Measurements from ENCODE around the gene RTN4. TPM values are rescaled to one million over a fixed set of nuclear protein-coding genes. Genes with fewer than 3 reads are reported as not detected.

RTN4 gene
- total RNA-seq, 4 donors from 2014 or later: 183 to 259 (median 244) TPM

DNA sequence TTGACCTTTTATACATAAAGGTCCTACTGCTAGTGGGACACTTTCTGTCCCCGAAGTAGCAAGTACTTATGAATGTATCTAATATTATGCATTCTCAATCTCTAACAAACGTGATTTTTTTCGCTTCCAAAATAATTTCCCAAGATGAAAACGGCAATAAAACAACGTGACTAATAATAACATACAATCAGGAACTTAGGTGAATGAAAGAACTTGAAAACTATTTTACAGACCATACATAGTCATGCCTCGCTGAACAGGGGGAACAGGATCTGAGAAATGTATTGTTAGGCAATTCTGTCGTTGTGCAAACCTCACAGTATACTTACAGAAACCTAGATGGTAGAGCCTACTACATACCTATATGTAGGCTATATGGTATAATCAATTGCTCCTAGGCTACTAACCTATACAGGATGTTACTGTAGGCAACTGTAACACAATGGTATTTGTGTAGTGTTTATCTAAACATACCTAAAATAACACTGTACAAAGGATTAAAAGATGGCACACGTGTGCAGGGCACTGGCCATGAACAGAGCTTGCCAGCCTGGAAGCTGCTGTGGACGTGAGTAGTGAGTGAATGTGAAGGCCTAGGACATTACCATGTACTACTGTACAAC lies 2.5 kb downstream of the RTN4 start:
- TF ChIP-seq, protein P1, sequence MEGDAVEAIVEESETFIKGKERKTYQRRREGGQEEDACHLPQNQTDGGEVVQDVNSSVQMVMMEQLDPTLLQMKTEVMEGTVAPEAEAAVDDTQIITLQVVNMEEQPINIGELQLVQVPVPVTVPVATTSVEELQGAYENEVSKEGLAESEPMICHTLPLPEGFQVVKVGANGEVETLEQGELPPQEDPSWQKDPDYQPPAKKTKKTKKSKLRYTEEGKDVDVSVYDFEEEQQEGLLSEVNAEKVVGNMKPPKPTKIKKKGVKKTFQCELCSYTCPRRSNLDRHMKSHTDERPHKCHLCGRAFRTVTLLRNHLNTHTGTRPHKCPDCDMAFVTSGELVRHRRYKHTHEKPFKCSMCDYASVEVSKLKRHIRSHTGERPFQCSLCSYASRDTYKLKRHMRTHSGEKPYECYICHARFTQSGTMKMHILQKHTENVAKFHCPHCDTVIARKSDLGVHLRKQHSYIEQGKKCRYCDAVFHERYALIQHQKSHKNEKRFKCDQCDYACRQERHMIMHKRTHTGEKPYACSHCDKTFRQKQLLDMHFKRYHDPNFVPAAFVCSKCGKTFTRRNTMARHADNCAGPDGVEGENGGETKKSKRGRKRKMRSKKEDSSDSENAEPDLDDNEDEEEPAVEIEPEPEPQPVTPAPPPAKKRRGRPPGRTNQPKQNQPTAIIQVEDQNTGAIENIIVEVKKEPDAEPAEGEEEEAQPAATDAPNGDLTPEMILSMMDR (IDR thresholded peaks at IDR 0.05 in 4 of 5, conservative IDR thresholded peaks at IDR 0.05 in 1 of 5): no peak
- no peak for TF ChIP-seq POLR2A (IDR thresholded peaks at IDR 0.05)
- Histone ChIP-seq H3K27me3 (peaks cover 0 to 10% (median 0%) of the 10 kb centered on the region in 3 donors), H3K4me3 (peak overlapping the region; percentile 75 to 92 (median 87)), H3K27ac (peak overlapping the region; percentile 94 to 98 (median 96)), H3K9me3 (no peaks in the 10 kb centered on the region), H3K4me1 (peaks cover 14 to 21% of the 10 kb centered on the region in 2 donors), H3K36me3 (no peaks in the 10 kb centered on the region)
- no peak for DNase-seq
- no peak for ATAC-seq
- intact Hi-C loops (cut with DNase I; ENCODE audit: low total_unique reads) (loop anchor here (2.0 to 10.0 kb wide), 4 partner anchors 80 to 185 kb away; partner anchors contain the start of genes CLHC1 and RPS27A), in situ Hi-C loops (cut with MboI; ENCODE audit: low sequenced_read_pairs in 4 of 4) (loop anchor here in 2 of 4 donors (10.0 to 25.0 kb wide), 4 partner anchors 117 to 935 kb away; partner anchors contain the start of genes ACYP2 (in 1 of the 2), CCDC88A (in 1 of the 2) and EML6 (in 1 of the 2))

- DNase-seq (no peak), ATAC-seq (no peak)
- H3K27me3 ChIP-seq: peaks cover 0 to 10% (median 0%) of the 10 kb centered on the region in 3 donors
- no peaks in the 10 kb centered on the region for H3K9me3 ChIP-seq
- TF ChIP-seq POLR2A (IDR thresholded peaks at IDR 0.05): no peak
- TF ChIP-seq, protein P1 (IDR thresholded peaks at IDR 0.05 in 4 of 5, conservative IDR thresholded peaks at IDR 0.05 in 1 of 5): no peak
- H3K36me3 ChIP-seq: no peaks in the 10 kb centered on the region
- no peak overlapping the region for H3K27ac ChIP-seq
- in situ Hi-C loops (cut with MboI; ENCODE audit: low sequenced_read_pairs in 4 of 4): loop anchor here in 2 of 4 donors (10.0 to 25.0 kb wide), 4 partner anchors 119 to 933 kb away; partner anchors contain the start of genes ACYP2 (in 1 of the 2), CCDC88A (in 1 of the 2) and EML6 (in 1 of the 2)
- H3K4me3 ChIP-seq: no peak overlapping the region
- intact Hi-C loops (cut with DNase I; ENCODE audit: low total_unique reads): loop anchor here (5.0 to 10.0 kb wide), 3 partner anchors 78 to 187 kb away; partner anchors contain the start of genes CLHC1 and RPS27A
- H3K4me1 ChIP-seq: peaks cover 6 to 8% of the 10 kb centered on the region in 2 donors
Measured at GRCh38 chr2:55045780-55046179, 4.5 kb downstream of the RTN4 start.

- ATAC-seq: no peak
- no peaks in the 10 kb centered on the region for H3K36me3 ChIP-seq
- no peak overlapping the region for H3K27ac ChIP-seq
- H3K27me3 ChIP-seq: peaks cover 0 to 6% (median 0%) of the 10 kb centered on the region in 3 donors
- in situ Hi-C loops (cut with MboI; ENCODE audit: low sequenced_read_pairs in 4 of 4): loop anchor here in 2 of 4 donors (10.0 to 25.0 kb wide), 4 partner anchors 121 to 932 kb away; partner anchors contain the start of genes ACYP2 (in 1 of the 2), CCDC88A (in 1 of the 2) and EML6 (in 1 of the 2)
- TF ChIP-seq, protein P1 (IDR thresholded peaks at IDR 0.05 in 4 of 5, conservative IDR thresholded peaks at IDR 0.05 in 1 of 5): no peak
- no peak for TF ChIP-seq POLR2A (IDR thresholded peaks at IDR 0.05)
- no peak overlapping the region for H3K4me3 ChIP-seq
- intact Hi-C loops (cut with DNase I; ENCODE audit: low total_unique reads): loop anchor here (10.0 kb wide), 1 partner anchor 139 kb away; no protein-coding TSS in a partner anchor
- peaks cover 6 to 8% of the 10 kb centered on the region in 2 donors for H3K4me1 ChIP-seq
- no peaks in the 10 kb centered on the region for H3K9me3 ChIP-seq
- DNase-seq: no peak
Measured at GRCh38 chr2:55043841-55044240, 6.4 kb downstream of the RTN4 start.

GRCh38 chr2:55038428-55038827 lies 11.8 kb downstream of the RTN4 start:
- no peak overlapping the region for H3K4me3 ChIP-seq
- intact Hi-C loops (cut with DNase I; ENCODE audit: low total_unique reads) (no loop called here), in situ Hi-C loops (cut with MboI; ENCODE audit: low sequenced_read_pairs in 4 of 4) (loop anchor here in 2 of 4 donors (10.0 to 25.0 kb wide), 5 partner anchors 126 to 926 kb away; partner anchors contain the start of genes ACYP2 (in 1 of the 2), CCDC88A (in 1 of the 2) and EML6 (in 1 of the 2))
- no peak for DNase-seq
- H3K36me3 ChIP-seq: no peaks in the 10 kb centered on the region
- no peak overlapping the region for H3K27ac ChIP-seq
- no peaks in the 10 kb centered on the region for H3K4me1 ChIP-seq
- H3K9me3 ChIP-seq: no peaks in the 10 kb centered on the region
- no peak for ATAC-seq
- H3K27me3 ChIP-seq: no peaks in the 10 kb centered on the region
- TF ChIP-seq, protein P1 (IDR thresholded peaks at IDR 0.05 in 4 of 5, conservative IDR thresholded peaks at IDR 0.05 in 1 of 5): no peak
- TF ChIP-seq POLR2A (IDR thresholded peaks at IDR 0.05): no peak

Data from gastrocnemius medialis (tissue), 4 donors.